Effector memory CD4-positive, alpha-beta T cell (primary cell): ENCODE results near the gene RNF220.
A peak's percentile ranks its signal among the peaks of the same experiment; 100 is the strongest.

Source experiments
- DNase-seq, 3 donors: peaks; one replicate each; pipeline ENCODE4 v3.0.0-alpha.2; 2020
- H3K27ac ChIP-seq: 2 replicates; pipeline ENCODE4 v1.7.0; 2013; ENCODE audit warnings: mild to moderate bottlenecking, low read length, moderate library complexity; ENCODE audit not compliant: insufficient read depth, poor library complexity, severe bottlenecking
- H3K27me3 ChIP-seq: replicated peaks from 2 replicates; pipeline ENCODE4 v1.7.0; 2013; ENCODE audit warnings: mild to moderate bottlenecking, low read length; ENCODE audit not compliant: insufficient read depth, control insufficient read depth, poor library complexity, severe bottlenecking
- H3K36me3 ChIP-seq: 2 replicates; pipeline ENCODE4 v1.7.0; 2013; ENCODE audit warnings: mild to moderate bottlenecking, low read length, moderate library complexity; ENCODE audit not compliant: control insufficient read depth, insufficient read depth
- H3K4me1 ChIP-seq: 2 replicates; pipeline ENCODE4 v1.7.0; 2013; ENCODE audit warnings: low read length, mild to moderate bottlenecking; ENCODE audit not compliant: control insufficient read depth, insufficient read depth, poor library complexity, severe bottlenecking
- H3K4me3 ChIP-seq: 2 replicates; pipeline ENCODE4 v1.7.0; 2013; ENCODE audit warnings: low read length, low read depth, mild to moderate bottlenecking; ENCODE audit not compliant: insufficient read depth, poor library complexity, severe bottlenecking
- H3K9me3 ChIP-seq: 2 replicates; pipeline ENCODE4 v1.7.0; 2013; ENCODE audit warnings: mild to moderate bottlenecking, low read length, moderate library complexity; ENCODE audit not compliant: control insufficient read depth

RNF220 gene

DNA sequence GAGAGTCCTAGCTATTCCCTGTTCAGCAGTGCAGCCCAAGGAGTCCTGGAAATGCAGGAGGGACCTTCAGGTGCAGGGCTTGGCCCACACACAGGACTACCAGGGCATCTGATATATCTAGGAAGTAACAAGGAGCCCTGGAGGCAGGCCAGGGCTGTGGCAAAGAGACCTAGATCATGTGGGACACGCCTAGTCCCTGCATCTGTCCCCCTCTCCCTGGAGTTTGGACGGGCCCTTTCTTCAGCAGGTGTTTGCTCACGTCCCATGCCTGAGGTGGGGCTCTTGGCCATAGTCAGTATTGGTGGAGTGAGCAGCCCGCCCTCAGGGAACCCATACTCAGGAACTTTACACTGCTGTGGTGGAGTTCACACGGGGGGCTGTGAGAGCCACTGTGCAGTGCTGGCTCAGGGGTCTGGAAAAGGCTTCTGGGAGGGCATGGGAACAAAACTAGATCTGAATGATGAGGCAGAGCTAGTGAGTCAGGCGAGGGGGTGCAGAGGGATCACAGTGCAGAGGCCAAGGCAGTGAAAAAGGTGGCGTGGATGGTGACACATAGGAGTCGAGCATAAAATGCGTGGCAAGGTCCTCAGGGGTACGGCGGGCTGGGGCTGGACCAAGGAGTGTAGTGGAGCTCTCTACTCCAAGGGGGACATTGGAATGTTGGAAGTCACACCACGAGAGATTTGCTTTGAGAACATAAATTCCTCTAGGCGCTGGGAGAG is 243.6 kb downstream of the RNF220 start:
- Histone ChIP-seq H3K4me1 (no peaks in the 10 kb centered on the region), H3K27me3 (no peaks in the 10 kb centered on the region), H3K4me3 (no peak overlapping the region), H3K36me3 (peaks cover 75% of the 10 kb centered on the region), H3K27ac (no peak overlapping the region), H3K9me3 (no peaks in the 10 kb centered on the region)
- no peak for DNase-seq

DNA sequence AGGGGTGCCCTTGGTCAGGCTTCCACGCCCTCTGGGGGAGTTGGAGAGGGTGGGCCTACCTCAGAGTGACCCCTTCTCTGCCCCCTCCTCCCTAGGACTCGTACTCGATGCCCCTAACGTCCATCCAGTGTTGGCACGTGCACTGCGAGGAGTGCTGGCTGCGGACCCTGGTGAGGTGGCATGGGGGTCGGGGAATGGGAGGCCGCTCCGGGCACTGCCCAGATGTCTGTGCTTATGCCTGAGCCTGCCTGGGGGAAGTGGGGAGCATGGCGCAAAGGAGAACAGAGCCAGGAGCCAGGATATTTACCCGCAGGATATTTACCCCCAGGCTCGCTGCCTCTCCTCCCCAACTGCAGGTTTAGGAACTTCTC is 244.7 kb downstream of the RNF220 start:
- Histone ChIP-seq H3K9me3 (no peaks in the 10 kb centered on the region), H3K27me3 (no peaks in the 10 kb centered on the region), H3K36me3 (peaks cover 64% of the 10 kb centered on the region), H3K4me1 (no peaks in the 10 kb centered on the region), H3K4me3 (no peak overlapping the region), H3K27ac (no peak overlapping the region)
- DNase-seq = no peak

DNA sequence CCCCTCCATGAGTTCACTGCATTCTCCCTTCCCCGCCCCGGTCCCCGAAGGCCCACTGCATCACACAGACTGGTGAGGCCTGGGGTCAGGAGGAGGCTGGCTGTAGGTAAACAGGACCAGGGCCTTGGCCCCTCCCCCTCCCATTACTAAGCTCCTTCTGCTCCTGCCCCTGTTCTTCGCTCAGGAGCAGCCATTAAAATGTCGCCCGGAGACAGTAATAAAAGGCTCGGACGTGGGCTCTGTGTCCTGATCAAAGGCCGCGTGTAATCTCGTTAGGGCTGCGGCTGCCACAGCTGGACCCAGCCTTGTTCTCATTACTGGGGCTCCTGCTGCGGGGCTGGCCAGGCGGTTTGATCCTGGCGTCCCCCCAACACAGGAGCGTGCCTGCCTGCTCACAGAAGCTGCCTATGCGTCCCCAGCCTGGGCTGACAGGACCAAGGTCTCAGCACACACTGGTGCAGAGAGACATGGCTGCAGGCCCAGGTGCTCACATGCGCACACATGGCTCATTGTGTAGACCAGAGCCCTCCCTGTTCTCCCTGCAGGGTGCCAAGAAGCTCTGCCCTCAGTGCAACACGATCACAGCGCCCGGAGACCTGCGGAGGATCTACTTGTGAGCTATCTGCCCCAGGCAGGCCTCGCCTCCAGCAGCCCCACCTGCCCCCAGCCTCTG is 245.2 kb downstream of the RNF220 start:
- Histone ChIP-seq H3K27me3 (no peaks in the 10 kb centered on the region), H3K4me3 (no peak overlapping the region), H3K27ac (no peak overlapping the region), H3K36me3 (peaks cover 59% of the 10 kb centered on the region), H3K4me1 (no peaks in the 10 kb centered on the region), H3K9me3 (no peaks in the 10 kb centered on the region)
- DNase-seq = no peak

DNA sequence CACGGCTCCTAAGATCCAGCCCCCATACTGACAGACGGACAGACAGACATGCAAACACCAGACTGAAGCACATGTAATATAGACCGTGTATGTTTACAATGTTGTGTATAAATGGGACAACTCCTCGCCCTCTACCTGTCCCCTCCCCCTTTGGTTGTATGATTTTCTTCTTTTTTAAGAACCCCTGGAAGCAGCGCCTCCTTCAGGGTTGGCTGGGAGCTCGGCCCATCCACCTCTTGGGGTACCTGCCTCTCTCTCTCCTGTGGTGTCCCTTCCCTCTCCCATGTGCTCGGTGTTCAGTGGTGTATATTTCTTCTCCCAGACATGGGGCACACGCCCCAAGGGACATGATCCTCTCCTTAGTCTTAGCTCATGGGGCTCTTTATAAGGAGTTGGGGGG is 246.0 kb downstream of the RNF220 start:
- Histone ChIP-seq H3K36me3 (peaks cover 52% of the 10 kb centered on the region), H3K4me1 (no peaks in the 10 kb centered on the region), H3K9me3 (no peaks in the 10 kb centered on the region), H3K27ac (no peak overlapping the region), H3K27me3 (no peaks in the 10 kb centered on the region), H3K4me3 (no peak overlapping the region)
- DNase-seq = no peak

DNA sequence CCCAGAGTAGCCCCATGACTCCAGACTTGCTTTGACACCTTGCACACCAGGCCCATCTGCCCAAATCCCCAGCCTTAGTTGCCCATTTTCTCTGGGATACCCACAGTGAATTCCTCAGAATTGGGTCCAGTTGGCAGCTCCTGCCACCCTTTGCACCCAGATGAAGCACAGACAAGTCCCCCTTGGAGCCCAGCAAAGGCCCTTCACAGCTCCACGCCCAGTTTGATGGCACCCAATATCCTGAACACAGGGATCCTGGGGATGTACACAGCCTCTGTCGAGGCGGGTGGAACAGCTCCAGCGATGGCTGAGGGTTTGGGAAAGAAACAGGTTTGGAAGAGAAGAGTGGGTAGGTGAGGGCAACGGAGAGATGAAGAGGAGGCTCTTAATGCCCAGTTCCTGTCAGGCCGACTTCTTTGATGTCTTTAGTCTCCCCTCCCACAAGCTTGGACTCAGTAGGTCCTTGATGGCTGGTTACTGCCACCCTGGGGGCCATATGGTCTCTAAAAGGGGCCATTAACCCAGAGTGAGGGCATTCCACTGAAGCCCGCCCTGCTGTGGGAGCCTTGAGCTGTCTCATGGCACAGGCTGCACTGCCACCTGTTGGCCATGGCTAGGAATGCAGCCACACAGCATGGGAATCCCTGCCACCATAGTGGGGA is 247.5 kb downstream of the RNF220 start:
- peak; percentile 46 to 63 (median 48) for DNase-seq
- H3K27me3 ChIP-seq = no peaks in the 10 kb centered on the region
- no peak overlapping the region for H3K4me3 ChIP-seq
- peaks cover 36% of the 10 kb centered on the region for H3K36me3 ChIP-seq
- H3K4me1 ChIP-seq = no peaks in the 10 kb centered on the region
- H3K27ac ChIP-seq = no peak overlapping the region
- no peaks in the 10 kb centered on the region for H3K9me3 ChIP-seq

DNA sequence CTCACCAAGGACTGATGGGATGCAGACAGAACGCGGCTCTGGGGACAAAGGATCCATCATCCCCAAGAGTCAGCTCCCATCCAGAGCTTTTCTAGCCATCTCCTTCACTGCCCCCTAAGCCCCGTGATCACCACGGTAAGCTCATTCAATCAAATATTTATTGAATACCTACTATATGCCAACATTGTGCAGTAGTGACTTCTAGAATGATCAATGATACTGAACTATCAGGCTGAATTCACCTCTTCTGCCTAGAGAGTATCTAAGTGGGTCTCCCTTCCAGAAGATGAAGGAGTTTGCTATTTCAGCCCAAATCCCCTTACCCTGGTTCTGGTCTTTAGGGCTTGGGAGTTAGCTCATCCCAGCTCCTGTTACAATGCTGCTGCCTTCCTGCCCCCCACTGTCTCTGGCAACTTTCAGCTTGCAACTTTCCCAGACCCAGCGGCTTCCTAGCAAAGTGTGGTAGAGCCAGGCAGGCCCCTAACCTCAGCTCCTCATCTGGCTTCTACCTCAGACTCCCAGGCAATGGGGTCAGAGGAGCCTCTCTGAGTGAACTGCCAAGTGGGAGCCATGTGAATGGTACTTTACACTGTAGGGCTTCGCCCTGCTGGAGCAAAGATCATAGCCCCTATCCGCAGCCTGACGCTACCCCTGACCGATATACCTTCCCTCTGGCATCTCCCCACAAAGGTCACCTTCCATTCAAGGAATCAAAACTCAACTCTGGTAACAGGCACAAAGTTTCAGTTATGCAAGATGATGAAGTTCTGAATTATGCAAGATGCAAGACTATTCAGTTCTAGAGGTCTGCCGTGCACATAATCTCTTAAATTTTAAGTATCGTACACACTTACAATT is 248.3 kb downstream of the RNF220 start:
- Histone ChIP-seq H3K4me1 (no peaks in the 10 kb centered on the region), H3K4me3 (no peak overlapping the region), H3K9me3 (no peaks in the 10 kb centered on the region), H3K27ac (no peak overlapping the region), H3K36me3 (peaks cover 29% of the 10 kb centered on the region), H3K27me3 (no peaks in the 10 kb centered on the region)
- no peak for DNase-seq

DNA sequence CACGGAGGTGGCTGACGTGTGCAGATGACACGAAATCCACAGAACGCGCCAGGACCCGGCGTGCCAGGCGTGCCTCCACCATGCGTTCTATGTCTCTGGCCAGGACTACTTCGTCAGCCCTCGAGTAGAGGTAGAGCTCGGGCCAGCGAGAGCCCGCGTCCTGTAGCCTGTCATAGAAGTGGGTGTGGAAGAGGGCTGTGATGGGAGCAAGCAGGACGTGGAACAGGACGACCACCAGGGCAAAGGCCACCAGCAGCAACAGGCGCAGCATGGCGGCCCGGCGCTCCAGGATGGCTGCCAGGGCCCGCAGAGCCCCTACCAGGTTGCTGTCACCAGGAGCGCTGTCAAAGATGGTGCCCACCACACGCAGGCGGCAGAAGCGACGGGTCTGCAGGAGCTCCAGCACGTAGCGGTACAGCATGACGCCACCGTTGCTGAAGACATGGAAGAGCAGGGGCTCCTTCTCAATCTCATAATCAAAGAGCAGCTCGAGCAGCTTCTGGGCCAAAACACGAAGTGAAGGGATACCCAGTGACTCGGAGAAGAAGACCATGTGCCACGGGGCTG is 249.6 kb downstream of the RNF220 start:
- peaks cover 15% of the 10 kb centered on the region for H3K36me3 ChIP-seq
- H3K4me3 ChIP-seq = no peak overlapping the region
- H3K4me1 ChIP-seq = no peaks in the 10 kb centered on the region
- DNase-seq = no peak
- no peak overlapping the region for H3K27ac ChIP-seq
- H3K9me3 ChIP-seq = no peaks in the 10 kb centered on the region
- no peaks in the 10 kb centered on the region for H3K27me3 ChIP-seq

DNA sequence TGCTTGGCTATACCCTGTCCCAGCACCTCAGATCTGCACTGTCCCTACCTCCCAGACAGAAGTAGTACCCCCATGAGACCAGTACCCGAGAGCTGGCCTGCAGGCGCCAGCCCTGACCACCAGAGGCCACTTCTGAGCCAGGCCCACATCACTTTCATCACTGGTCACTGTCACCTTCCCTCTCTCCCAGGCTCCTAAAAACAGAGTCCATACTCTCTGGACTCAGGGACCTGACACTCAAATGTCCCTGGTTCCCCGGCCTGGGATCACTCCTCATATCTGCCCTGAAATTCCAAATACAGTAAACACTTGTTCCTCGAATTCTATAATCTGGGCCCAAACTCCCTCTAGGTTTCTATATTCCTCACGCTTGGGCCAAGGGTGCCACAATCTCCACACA is 250.6 kb downstream of the RNF220 start:
- H3K4me3 ChIP-seq = no peak overlapping the region
- no peaks in the 10 kb centered on the region for H3K27me3 ChIP-seq
- no peaks in the 10 kb centered on the region for H3K9me3 ChIP-seq
- DNase-seq = no peak
- H3K36me3 ChIP-seq = peaks cover 6% of the 10 kb centered on the region
- no peaks in the 10 kb centered on the region for H3K4me1 ChIP-seq
- H3K27ac ChIP-seq = no peak overlapping the region

DNA sequence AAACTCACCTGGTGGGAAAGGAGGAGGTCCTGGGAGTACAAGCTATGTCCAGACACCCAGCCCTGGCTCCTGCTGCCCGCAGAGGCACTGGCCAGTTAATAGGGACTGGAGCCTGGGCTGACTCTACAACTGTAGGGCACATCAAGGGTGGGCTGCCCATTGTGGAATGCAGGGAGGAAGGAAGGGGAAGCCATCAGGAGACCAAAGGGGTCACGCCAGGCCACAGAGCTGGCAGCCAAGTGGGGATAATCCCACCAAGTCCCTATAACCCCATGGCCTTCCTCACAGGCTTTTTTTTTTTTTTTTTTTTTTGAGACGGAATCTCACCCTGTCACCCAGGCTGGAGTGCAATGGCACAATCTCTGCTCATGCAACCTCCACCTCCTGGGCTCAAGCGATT is 254.5 kb downstream of the RNF220 start:
- H3K27me3 ChIP-seq = no peaks in the 10 kb centered on the region
- H3K36me3 ChIP-seq = no peaks in the 10 kb centered on the region
- H3K4me1 ChIP-seq = peaks cover 3% of the 10 kb centered on the region
- no peaks in the 10 kb centered on the region for H3K9me3 ChIP-seq
- no peak overlapping the region for H3K4me3 ChIP-seq
- DNase-seq = no peak
- no peak overlapping the region for H3K27ac ChIP-seq
